ENCODE data around the gene DOK3.
A peak's percentile ranks its signal among the peaks of the same experiment; 100 is the strongest.
"Not testable (repeated sequence)": the region's sequence is repeated elsewhere in the genome, so short reads cannot be mapped to it uniquely, and the experiment has no call there.

The DOK3 gene

DNA sequence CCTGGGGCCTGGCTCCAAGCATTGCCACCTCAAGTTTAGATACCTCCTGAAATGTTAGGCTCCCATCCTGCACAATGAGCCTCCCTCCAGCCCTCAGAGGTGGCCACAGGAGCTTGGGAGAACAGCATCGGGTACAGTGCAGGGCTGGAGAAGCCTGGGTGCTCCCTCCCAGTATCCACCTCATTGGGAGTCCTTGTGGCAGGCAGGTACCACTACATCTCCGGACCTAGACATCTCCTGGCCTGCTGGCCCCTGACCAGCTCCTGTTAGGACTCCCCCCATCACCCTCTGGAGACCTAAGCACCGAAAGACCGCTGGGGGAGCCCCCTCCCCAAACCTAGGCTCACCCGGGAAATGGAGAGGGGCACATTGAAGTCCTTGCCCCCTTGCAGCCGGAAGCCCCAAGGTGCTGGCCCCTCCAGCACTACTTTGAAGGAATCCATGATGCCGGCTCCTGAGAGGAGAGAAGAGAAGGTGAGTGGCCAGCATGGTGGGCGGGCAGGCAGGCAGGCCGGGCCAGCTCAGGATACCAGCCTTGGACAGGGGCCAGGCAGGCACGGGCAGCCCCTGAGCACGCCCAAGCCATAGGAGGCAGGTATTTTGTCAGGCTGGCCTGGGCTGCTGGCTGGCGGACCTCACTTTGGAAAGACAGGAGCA, 13.4 kb downstream of the DOK3 start:
- peak; percentile 23 for DNase-seq

DNA sequence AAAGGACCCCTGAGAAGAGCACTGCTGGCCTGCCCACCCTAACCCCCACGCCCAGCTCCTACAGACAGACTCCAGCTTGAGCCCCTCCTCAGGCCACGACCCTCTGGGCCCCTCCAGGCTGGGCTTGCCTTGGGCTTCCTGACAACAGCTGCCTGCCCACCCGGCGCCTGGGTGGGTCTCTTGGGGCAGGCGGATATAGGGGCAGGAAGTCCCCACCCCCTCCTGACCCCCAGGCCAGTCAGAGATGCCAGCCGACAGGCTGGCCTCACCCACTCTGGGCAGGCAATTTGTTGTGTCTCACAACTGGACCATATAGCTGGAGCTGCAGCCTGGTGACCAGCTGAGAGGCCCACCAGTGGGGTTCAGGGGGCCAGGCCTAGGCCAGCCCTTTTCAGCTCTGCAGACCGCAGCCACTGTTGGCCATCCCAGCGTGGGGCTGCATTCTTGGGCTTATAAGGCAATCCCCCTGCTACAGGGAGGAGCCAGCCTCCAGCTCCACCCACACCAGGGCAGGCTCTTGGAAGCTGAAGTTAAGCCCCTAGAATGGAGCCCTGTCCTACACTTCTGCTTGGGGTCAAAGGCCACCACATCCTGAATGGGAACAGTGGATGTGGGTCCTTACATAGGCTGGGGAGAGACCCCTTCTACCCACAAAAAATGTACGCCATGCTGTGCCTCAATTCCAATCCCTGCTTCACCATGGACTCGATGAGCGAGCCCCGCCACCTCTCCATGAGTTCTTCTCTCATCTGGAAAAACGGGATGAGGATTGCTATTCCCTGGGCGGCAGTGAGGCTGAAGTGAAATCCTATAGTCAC, 14.2 kb downstream of the DOK3 start:
- DNase-seq, result no peak

DNA sequence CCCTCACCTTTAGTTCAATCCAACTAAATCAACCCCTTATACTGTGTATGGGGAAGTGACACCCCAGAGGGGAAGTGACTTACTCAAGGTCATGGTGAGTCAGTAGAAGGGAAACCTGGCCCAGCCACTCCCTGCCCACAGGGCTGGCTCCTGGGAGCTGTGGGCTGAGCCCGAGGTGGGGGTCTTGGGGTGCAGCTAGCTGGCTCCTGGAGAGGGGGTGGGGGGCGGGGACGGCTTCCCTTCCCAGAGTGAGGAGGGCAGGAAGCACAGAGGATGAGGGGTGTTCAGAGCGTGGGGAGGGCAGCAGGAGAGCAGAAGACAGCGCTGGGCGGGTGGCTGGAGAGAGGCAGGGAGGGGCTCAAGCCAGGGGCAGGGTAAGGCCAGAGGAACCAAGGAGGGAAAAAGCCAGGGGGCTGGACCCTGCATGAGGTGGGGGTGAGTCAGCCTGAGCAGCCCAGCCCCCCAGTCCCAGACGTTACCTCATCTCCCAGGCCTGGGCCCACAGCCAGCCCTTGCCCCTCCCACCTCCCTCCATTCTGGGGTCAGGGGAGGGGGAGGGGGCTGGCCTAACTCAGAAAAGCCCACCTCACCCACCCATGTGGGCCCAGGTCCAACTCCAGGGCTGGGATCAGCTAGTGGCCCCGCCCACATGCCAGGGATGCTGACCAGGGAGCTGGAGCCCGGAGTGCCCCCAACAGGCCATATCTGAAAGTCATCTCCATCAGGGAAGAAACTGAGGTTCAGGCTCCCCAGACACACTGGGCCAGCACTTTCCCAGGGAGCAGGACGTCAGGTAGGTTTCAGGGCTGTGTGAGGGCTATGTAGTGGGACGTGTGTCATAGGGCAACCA, 15.1 kb downstream of the DOK3 start:
- DNase-seq, result no peak

DNA sequence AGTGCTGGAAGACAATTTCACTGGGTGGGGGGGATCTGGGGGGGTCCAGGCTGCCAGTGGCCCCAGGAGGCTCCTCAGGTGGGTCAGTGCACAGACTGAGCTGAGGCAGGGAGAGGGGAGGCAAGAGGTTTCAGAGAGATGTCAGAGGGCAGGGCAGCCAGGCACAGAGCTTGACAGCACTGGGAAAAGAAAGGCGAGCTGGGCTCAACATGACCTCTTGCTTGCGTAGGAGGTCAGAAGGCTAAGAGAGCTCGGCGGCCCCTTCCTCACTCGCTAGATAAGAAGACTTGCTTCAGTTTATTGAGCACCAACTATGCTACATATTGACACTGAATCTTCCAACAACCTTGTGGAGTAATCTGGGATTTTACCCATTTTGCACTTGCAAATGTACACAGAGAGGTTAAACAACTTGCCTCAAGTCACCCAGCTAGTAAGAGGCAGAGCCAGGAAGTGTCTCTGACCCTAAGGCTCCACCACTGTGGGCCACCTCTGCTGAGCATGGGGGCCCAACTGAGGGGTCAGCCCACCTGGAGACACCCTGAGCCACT, 15.8 kb downstream of the DOK3 start:
- DNase-seq, result no peak

DNA sequence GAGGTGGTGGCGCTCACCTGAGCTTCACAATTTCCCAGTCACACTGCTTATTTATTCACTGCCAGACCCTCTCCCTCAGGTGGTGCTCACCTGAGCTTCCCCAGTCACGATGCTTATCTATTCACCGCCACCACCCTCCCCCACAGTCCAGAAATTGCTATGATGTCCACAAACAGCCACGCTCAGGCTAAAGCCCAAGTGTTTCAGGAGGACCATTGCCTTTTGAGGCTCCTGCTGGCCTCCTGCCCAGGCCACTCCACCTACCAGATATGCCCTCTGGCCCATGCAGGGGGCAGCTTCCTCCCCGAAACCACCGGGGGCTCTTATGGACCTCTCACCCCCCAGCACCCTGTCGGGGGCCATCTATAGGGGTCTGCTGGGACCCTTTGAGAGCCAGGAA, 16.8 kb downstream of the DOK3 start:
- DNase-seq, result no peak

DNA sequence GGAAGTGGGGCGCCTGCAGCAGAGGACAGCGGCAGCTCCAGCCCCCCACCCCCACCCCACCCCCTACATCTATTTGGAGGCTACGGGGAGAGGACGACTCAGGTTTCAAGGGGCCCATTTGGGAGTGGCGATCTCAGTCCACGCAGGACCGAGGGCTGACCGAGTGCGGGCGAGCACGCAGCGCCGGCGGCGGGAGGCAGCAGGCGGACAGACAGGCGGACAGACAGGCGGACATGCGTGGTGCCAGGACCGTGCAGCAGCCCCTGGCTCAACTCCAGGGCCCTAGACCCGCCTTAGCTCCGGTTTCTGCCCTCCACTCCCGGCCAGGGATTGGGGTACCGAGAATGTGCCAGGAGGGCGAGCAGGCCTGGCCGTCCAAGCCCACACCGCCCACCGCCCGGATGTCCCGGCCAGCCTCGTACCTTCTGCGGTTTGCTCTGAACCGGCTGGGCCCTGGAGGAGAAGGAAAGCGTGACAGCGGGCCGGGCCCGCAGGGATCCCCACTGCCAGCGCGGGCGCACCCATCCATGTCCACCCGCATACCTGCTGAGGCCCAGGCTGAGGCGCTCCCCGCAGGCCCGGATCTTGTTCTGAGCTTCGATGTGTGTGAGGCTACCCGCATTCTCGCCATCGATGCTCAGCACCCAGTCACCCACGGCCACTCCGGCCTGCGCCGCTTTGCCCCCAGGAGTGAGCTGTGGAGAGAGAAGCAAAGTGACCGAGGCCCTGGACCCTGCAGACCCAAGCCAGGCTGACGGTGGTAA, 17.5 kb downstream of the DOK3 start:
- DNase-seq, result no peak

DNA sequence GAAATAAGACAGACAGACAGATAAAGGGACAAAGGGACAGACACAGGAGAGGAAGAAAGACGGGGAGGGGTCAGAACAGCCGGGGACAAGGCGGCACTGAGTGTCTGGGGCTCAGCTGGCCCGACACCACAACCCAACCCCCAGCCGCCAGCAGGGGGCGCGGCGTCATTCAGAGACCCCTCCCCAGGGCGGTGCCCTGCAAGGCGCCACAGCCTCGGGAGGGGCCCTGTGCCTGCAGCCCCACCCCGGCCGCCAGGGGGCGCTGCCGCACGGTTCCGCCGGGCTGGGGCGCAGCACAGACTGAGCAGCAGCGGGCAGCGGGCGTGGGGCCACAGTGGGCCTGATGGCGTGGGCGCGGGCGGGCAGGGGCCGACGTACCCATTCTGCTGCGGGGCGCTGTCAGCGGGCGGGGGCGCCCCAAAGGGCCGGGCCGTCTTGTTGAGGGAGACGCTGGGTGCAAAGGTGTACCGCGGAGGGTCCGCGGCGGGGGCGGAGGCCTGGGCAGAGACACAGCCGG, 18.1 kb downstream of the DOK3 start:
- DNase-seq, result no peak

DNA sequence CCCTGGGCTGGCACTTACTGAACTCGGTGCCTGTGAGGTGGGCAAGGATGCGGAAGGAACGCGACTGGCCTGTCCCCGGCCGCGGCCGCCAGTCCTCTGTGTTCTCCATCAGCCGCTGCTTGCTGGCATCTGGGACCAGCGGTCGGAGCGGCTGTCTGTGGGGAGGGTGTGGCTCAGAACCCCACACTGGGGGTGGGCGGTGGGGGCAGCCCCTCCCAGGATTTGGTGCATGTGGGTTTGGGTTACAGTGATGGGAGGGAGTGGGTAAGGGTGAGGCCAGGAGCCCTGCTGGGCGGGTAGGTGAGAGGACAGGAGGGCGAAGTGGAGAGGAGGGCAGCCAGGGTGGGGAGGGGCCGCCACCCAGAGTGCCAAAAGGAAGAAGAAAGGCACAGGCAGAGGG, 18.6 kb downstream of the DOK3 start:
- no peak for DNase-seq

DNA sequence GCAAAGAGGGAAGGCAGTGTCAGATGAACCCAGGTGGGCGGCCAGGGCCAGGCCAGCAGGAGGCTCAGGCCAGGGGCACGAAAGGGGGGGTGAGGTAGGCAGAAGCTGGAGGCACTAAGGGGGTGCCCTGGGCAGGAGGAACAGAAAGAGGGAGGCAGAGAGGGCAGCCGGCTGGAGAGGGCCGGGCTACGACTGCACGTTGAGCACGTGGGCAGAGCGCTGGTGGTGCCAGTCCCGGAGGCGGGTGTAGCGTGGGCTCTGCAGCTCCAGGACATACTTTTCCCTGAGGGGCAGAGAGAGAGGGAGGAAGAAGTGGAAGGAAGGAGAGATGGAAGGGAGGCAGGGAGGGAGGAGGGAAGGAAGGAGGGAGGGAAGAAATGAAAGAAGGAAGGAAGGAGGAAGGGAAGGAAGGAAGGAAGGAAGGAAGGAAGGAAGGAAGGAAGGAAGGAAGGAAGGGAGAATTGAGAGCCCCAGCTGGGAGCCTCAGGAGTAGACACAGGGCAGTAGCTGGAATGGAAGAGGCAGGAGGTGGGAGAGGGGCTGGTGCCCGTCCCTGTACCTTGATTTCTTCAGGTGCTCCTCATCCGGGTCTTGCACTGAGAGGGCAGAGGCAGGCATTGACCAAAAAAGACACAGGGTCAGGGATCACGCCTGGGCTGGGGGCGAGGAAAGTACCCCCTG, 19.2 kb downstream of the DOK3 start:
- no peak for DNase-seq

DNA sequence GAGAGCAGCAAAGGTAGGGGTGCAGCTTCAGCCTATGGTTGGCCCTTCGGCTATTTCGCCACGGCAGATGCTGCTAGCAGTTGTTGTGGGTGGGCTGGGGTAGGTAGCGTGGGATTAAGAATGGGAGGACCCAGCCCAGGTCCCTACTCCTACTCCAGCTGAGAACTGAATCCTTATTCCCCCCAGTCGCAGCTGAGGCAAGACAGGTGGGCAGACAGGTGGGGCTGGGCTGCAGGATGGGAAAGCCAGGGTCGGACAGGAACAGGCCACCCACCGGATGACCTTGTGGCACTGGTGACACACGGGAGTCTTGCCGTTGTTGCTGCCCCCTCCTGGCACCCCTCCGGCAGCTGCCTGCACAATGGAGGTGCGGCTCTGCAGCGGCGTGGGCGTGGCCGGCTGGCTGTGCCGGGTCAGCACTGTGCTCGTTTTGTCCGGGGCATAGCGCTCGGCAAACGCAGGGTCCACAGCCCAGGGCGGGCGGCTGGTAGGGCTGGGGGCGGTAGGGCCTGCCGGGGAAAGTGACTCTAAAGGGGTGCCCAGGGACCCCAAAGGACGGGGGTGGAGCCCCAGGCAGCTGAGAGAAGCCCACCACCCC, 20.4 kb downstream of the DOK3 start:
- no peak for DNase-seq

DNA sequence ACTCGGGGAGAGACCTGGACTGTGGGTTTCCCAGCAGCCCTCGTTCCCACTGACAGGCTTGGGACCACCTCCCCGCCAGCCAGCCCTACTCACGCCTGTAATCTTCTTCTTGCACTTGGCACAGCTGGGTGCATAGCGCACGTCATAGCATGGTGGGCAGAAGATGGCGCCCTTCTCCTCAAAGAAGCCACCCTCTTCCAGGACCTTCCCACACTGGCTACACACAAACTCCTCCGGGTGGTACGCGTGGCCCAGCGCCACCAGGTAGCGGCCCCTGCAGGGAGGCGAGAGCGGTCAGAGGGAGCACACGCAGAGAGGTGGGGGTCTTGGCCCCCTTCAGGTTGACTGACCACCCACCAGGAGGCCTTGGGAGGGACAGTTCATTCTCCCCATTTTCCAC, 21.7 kb downstream of the DOK3 start:
- DNase-seq, result peak; percentile 10

DNA sequence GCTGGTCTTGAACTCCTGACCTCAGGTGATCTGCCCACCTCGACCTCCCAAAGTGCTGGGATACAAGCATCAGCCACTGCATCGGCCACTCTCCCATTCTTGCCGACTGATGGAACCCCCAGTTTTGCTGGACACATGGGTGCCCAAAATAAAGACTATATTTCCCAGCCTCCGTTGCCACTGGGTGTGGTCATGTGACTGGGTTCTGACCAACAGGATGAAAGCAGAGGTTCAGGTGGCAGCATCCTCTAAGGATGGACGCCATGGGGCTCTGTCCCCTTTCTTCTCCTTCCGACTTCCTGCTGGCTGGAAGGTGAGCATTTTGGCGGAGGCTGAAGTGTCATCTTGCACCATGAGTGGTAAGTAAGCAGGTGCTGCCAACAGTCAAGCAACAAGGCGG, 22.5 kb downstream of the DOK3 start:
- no peak for DNase-seq

DNA sequence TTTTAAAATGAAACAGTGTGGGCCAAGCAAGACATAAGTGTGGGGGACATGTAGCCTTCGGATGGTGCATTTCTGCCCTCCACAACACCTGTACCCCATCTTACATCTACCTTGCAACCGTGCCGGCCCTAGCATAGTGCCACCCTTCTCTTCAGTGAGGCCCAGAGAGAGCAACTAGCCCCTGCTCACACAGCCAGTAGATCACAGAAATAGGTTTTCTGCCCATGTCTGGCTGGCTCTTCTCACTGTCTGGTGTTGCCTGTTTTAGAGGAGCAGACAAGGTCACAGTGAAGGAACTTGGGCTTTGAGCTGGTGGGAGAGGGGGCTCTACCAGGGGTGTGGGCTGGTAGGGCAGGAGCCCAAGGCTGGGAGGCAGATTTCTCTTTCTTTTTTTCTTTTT, 23.4 kb downstream of the DOK3 start:
- DNase-seq, result no peak

DNA sequence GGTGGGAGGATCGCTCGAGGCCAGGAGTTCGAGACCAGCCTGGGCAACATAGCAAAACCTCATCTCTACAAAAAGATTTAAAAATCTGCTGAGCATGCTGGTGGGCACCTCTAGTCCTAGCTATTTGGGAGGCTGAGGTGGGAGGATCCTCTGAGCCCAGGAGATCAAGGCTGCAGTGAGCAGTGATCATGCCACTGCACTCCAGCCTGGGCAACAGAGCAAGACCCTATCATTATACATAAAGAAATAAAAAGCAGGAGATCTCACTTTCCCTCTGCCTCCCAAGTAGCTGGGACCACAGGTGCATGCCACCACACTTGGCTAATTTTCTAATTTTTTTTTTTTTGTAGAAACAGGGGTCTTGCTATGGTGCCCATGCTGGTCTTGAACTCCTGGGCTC, 23.9 kb downstream of the DOK3 start:
- DNase-seq, result not testable (repeated sequence)

DNA sequence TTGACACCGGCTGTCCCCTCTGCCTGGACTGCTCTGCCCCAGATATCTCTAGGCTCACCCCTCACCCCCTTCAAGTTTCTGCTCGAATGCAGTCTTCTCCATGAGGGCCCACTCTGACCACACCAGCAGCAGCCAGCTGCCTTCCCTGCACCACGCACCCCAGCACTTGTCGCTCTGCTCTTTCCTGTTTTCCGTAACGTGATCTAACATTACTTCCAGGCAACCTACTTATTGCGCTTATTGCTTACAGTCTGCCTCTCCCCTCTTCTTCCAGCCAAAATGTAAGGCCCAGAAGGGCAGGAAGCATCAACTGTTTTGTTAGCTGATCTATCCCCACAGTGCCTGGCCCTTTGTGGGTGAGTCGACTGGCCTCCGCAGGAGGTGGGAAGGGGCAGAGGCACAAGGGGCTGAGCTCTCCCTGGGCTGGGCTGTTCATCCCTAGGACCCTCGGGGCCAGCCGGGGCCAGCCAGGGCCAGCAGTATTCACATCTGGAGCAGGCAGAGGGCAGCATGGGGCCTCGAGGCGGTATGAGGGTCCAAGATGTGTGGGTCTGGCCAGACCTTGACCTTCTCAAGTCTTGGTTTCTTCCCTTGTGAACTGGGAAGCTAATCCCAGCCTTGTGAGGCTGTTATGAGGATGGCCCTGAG, 24.6 kb downstream of the DOK3 start:
- no peak for DNase-seq

DNA sequence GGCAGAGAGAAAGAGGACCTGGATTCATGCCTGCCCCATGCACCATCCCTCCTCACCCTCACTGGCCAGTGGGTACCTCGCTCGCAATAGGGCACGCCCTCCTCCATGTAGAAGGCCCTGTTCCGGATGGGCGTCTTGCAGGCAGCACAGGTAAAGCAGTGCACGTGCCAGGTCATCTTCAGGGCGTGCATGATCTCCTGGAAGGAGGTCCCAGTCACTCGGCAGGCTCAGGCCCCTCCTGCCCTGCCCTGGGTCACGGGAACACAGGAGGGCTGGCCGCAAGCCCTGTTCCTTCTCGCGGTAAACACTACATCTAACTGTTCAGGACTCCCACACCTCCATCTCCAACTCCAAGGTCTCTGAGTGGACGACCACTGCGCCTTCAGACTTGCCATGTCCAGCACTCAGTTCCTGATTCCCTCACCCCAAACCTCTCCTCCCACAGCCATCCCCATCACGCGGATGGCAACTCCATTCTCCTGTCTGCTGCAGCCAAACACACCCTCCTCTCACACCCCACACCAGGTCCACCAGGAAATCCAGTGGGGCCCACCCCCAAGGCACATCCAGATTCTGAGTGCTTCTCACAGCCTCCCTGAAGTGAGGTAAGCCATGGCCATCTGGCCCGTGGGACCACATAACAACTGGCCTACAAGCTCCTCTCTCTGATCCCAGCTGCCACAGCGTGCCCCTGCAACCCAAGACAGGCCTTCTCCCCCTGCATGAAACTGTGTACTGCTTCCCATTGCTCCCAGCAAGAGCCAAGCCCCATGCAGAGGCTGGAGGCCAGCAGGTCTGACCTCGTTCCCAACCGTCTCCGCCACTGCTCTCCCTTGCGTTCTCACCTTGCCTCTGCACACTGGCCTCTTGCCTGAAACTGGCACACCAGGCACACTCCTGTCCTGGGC, 25.4 kb downstream of the DOK3 start:
- DNase-seq, result no peak

DNA sequence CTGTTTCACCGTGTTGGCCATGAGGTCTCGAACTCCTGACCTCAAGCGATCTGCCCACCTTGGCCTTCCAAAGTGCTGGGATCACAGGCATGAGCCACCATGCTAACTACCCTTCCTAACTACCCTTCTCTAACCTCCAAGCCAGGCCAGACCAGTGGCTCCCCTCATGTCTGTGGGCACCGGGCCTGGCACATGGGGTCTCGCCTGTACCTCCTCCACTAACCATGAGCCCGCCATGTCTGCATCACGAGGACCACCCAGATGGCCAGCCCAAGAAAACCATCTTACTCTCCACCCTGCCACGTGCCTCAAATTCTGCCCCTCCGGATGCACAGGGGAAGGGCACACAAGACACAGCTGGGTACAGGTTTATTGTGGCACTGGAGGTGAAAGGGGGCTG, 26.6 kb downstream of the DOK3 start:
- DNase-seq, result no peak

DNA sequence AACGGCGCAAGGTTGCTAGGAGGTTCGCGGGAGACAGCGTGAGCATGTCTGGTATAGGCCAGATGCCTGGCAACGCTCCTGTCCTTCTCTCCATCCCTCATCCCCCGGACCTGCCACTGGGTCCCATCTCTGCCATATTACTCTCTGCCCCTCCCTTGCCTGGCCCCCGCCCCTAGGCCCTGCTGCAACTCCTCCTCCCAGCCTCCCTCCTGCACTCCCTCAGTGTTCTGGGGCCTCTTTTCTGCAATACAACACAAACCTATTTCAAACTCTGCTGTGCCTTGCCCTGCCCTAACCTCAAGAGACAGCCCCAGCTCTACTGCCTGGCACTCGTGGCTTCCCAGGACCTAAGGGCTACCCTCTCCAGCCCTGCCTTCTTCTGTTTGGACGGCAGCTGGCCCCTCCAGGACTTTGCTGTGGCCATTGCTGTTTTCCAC, 27.2 kb downstream of the DOK3 start:
- no peak for DNase-seq

DNA sequence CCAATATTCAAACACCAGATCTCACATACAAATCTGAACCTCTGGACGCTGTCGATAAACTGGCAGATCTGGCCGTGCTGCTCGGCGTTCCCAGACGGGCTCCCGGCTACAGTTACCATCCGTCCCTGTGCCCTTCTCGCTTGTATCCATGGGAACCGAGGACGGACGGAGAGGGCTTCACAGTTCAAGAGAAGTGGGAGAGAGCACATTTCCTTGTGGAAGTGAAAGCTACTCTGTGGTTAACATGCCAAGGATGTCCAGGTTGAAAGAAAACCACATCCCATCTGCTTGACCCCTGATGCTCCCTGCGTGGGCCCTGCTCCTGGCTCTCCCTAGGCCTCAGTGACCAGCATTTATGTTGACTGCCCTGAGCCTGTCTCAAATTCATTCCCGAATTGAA, 29.9 kb downstream of the DOK3 start:
- no peak for DNase-seq
